HG03045 (cell line): Measurements from ENCODE around the gene MAU2.
"Not testable (repeated sequence)": the region's sequence is repeated elsewhere in the genome, so short reads cannot be mapped to it uniquely, and the experiment has no call there.

Source experiments
- ATAC-seq: cut with Tn5 transposase; IDR thresholded peaks from one replicate; pipeline ENCODE4 v1.9.1; 2021; ENCODE audit warnings: mild to moderate bottlenecking, moderate library complexity; ENCODE audit not compliant: unreplicated experiment

Gene MAU2

GRCh38 chr19:19380316-19380715 is 59.7 kb downstream of the MAU2 start:
- ATAC-seq, result not testable (repeated sequence)

GRCh38 chr19:19381007-19381926 is 60.6 kb downstream of the MAU2 start:
- ATAC-seq, result no peak

- no peak for ATAC-seq
Measured at GRCh38 chr19:19382118-19382517, 61.5 kb downstream of the MAU2 start.

- no peak for ATAC-seq
Measured at GRCh38 chr19:19384486-19384885, 63.9 kb downstream of the MAU2 start.

GRCh38 chr19:19385131-19385895 is 64.7 kb downstream of the MAU2 start:
- ATAC-seq, result peak; percentile 92

GRCh38 chr19:19385896-19386869 is 65.6 kb downstream of the MAU2 start:
- ATAC-seq, result peak; percentile 17

- no peak for ATAC-seq
Measured at GRCh38 chr19:19387108-19387507, 66.5 kb downstream of the MAU2 start.

- ATAC-seq, result no peak
Measured at GRCh38 chr19:19388568-19389555, 68.2 kb downstream of the MAU2 start.

- ATAC-seq, result not testable (repeated sequence)
Measured at GRCh38 chr19:19389683-19390082, 69.1 kb downstream of the MAU2 start.

GRCh38 chr19:19394333-19394732 is 73.7 kb downstream of the MAU2 start:
- not testable (repeated sequence) for ATAC-seq

GRCh38 chr19:19399733-19400433 is 79.3 kb downstream of the MAU2 start:
- no peak for ATAC-seq

- no peak for ATAC-seq
Measured at GRCh38 chr19:19402656-19403372, 82.2 kb downstream of the MAU2 start.

GRCh38 chr19:19403373-19403901 is 82.8 kb downstream of the MAU2 start:
- no peak for ATAC-seq

GRCh38 chr19:19404879-19405860 is 84.5 kb downstream of the MAU2 start, which contains the start of gene GATAD2A:
TSS of gene GATAD2A (plus strand) at chr19:19405675. CDS start at chr19:19465346, 59,671 bp downstream.
- peak; percentile 75 for ATAC-seq

- peak; percentile 40 for ATAC-seq
Measured at GRCh38 chr19:19405971-19406877, 85.6 kb downstream of the MAU2 start.
